HG02571 (cell line): ENCODE measurements around the gene TRIM3.

Source experiments
- ATAC-seq: cut with Tn5 transposase; IDR thresholded peaks from one replicate; pipeline ENCODE4 v1.9.1; 2021; ENCODE audit warnings: mild to moderate bottlenecking, moderate library complexity; ENCODE audit not compliant: unreplicated experiment

Gene TRIM3

DNA sequence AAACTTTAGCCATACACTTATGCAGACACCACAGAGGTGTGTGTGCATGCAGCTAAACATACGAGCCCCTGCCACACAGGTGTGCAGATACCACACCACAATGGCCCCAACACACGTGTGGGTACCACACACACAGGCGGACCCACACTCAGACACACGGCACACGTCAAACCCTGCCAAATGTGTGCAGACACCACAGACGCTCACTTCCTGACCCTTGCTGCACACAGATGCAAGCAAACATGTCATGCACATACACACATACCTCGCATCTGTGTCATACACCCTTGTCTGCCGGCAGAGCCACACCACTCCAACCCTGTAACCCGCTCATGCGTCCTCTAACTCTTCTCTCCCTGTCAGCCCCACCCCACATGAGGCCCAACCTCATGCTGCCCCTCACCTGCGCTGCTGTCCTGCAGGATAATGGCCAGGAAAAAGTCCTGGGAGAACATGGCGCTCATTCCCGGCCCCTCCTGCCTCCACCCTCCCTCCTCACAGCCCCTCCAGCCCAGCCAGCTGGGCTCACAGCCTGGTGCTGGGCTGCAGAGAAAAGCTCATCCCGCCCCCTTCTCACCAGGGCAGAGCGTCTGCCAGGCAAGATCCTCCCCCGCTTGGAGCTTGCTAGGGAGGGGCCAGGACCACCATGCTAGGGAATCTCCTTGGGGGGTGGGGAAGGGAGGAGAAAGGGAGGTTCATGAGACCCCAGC lies 69.2 kb downstream of the TRIM3 start:
- ATAC-seq: no peak

- ATAC-seq: no peak
Observed at GRCh38 chr11:6403539-6403938, 70.2 kb downstream of the TRIM3 start.

DNA sequence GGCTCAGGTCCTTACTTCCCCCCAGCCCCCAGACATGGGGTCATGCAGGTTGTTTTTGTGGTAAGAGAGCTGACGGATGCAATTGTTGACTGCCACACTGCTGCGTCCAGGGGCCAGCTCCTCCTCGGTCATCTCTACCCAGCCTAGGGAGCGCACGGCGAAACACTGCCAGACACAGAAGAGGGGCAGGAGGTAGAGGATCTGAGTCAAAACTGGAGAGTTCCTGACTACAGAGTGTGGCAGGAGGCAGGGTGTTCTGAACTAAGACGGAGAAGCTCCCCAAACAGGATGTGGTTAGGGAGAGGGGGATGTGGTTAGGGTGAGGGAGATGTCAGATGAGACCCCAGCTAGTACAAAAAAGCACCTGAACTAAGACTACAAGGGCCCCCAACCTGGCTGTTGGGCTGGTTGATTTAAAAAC lies 71.2 kb downstream of the TRIM3 start:
- ATAC-seq: peak; percentile 80

DNA sequence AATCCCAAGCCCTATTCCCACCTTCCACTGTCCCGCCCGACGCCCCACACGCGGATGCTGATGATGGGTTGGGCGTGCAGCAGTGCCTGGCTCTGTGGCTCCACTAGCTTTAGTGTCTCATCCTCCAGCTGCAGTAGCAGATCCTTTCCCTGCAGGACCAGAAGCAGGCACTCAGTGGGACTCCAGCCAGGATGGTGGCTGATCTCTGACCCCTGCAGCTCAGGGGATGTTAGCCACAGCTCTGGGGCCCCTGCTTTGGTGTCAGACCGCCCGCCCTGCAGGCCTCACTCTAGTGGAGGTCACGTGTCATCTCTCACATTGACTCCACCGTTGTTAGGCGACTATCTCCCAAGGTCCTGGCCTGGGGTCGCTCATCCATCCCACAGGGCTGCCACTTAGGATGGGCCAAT lies 71.7 kb downstream of the TRIM3 start:
- ATAC-seq: no peak

DNA sequence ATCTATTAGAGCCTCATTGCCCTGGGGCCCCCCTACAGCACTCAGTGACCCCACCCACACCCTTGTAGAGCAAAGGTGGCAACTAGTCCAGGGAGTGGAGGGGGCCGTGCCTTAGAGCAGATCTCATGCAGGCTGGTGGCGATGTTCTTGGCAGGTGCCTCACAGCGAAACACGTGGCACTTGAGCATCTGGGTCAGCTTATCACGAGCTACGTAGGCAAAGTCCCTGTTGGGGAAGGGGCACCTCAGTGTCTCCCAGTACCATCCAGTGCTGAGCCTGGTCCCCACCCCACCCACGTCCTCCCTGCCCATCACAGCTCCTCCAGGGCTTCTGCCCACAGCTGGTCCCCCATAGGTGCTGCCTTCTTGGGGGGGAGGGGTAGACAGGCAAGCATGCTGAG lies 72.3 kb downstream of the TRIM3 start:
- no peak for ATAC-seq

- no peak for ATAC-seq
Observed at GRCh38 chr11:6400431-6401345, 73.1 kb downstream of the TRIM3 start.
